Thyroid gland (tissue), 4 donors: ENCODE measurements around the gene OVOL2.

Experiments
- CTCF ChIP-seq, 6 experiments: fragments of 200-600 bp in 3 of 6; fragments of 450-650 bp in 3 of 6; sonication (generic) in 3 of 6; IDR thresholded peaks; one replicate each; pipeline ENCODE4 v1.5.1; 2016 to 2019; ENCODE audit warnings: antibody characterized with exemption in 6 of 6, mild to moderate bottlenecking in 2 of 6, inconsistent platforms in 1 of 6, moderate library complexity in 1 of 6
- POLR2A ChIP-seq, 2 donors: fragments of 450-650 bp; IDR thresholded peaks; one replicate each; pipeline ENCODE4 v1.6.1; 2017; ENCODE audit warnings: antibody characterized with exemption in 2 of 2, mild to moderate bottlenecking in 2 of 2, moderate library complexity in 1 of 2

- TF ChIP-seq CTCF (IDR thresholded peaks at IDR 0.05): no peak
- no peak for TF ChIP-seq POLR2A (IDR thresholded peaks at IDR 0.05)
Observed at GRCh38 chr20:17985388-17986018, 72.2 kb downstream of the OVOL2 start.
